KOPT-K1 (cell line): ENCODE data around the gene CYP3A5.
"Not testable (repeated sequence)": the region's sequence is repeated elsewhere in the genome, so short reads cannot be mapped to it uniquely, and the experiment has no call there.

ENCODE experiments used
- H3K27ac ChIP-seq: fragments of 200-600 bp; sonication (generic); 2 replicates; pipeline ENCODE4 v1.5.1; 2016; ENCODE audit warnings: antibody characterized with exemption, mild to moderate bottlenecking, low read depth, low read length; ENCODE audit not compliant: poor library complexity, severe bottlenecking
- H3K36me3 ChIP-seq: fragments of 200-600 bp; sonication (generic); 2 replicates; pipeline ENCODE4 v1.5.1; 2017; ENCODE audit warnings: antibody characterized with exemption, mild to moderate bottlenecking, low read length, moderate library complexity; ENCODE audit not compliant: insufficient read depth
- H3K9me3 ChIP-seq: fragments of 200-600 bp; sonication (generic); 2 replicates; pipeline ENCODE4 v1.5.1; 2017; ENCODE audit warnings: antibody characterized with exemption, low read length, mild to moderate bottlenecking; ENCODE audit not compliant: insufficient read depth, poor library complexity, severe bottlenecking

The CYP3A5 gene

DNA sequence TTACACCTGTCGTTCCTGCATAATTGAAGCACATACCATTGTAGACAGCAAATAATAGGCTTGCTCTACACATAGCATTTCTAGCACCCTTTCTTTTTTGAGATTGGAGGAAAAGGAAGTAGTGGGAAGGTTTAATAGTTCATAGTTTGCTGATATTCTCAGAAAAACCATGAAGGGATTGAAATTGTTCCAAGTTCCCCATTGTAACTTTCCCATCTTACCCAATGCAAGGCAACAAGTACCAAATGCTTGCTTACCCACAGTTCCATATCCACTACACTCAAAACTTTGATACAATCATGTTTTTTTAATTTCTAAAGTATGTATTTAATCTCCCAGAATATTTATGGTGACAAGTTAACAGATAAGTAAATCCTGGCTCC, 13.8 kb downstream of the CYP3A5 start:
- Histone ChIP-seq H3K36me3 (peaks cover 6% of the 10 kb centered on the region), H3K9me3 (no peaks in the 10 kb centered on the region), H3K27ac (no peak overlapping the region)

DNA sequence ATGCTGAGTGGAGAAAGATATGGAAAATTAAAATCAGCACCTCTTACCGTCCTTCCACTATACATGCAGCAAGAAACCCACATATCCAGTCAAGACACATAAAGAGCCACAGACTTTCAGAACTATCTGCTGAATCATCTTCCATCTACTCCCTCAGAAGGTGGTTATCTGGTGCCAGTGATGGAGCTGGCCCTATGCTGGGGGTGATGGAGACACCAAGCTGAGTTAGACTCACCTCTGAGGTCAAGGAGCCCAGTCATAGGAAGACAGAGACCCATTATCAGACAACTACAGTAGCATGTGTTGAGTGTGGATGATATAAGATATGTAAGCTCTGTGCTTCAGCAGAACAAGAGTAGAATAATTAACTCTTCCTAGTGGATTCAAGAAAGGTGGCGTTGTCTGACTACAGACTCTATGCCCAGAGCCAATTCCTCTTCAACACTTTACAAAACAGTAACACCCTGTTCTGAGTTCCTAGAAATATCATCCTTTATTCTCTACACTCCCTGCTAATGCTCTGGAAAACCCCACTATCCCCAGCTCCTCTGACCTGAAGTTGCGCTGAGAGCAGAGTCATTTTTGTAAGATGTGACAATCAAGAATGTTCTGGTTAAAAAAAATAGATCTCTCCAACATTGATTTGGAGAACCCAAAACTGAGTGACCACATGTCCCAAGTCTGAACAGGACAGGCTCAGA, 14.3 kb downstream of the CYP3A5 start:
- Histone ChIP-seq H3K9me3 (no peaks in the 10 kb centered on the region), H3K27ac (no peak overlapping the region), H3K36me3 (peaks cover 7% of the 10 kb centered on the region)

DNA sequence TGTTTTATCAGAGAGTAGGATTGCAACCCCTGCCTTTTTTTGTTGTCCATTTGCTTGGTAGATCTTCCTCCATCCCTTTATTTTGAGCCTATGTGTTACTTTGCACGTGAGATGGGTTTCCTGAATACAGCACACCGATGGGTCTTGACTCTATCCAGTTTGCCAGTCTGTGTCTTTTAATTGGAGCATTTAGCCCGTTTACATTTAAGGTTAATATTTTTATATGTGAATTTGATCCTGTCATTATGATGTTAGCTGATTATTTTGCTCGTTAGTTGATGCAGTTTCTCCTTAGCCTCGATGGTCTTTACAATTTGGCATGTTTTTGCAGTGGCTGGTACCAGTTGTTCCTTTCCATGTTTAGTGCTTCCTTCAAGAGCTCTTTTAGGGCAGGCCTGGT, 21.9 kb downstream of the CYP3A5 start:
- H3K27ac ChIP-seq, H3K36me3 ChIP-seq, H3K9me3 ChIP-seq: not testable (repeated sequence)

DNA sequence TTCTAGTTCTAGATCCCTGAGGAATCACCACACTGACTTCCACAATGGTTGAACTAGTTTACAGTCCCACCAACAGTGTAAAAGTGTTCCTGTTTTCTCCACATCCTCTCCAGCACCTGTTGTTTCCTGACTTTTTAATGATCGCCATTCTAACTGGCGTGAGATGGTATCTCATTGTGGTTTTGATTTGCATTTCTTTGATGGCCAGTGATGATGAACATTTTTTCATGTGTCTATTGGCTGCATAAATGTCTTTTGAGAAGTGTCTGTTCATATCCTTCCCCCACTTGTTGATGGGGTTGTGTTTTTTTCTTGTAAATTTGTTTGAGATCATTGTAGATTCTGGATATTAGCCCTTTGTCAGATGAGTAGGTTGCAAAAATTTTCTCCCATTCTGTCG, 25.2 kb downstream of the CYP3A5 start:
- not testable (repeated sequence) for H3K9me3 ChIP-seq, H3K27ac ChIP-seq, H3K36me3 ChIP-seq

DNA sequence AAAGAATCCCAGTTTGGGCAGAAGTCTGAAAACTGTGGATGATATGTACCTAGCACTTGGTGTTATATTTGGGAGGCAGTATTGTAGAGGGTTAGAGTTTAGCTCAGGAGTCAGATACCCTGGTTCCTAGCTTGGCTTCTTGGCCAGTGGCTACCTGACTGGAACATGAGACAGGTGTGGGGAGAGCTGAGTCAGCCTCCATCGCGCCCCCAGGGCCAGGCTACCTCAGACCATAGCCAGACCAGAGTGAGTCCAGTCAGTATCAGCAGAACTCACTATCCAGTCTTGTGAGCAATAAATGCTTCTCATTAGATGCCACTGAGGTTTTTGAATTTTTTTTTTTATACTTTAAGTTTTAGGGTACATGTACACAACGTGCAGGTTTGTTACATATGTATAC, 26.0 kb downstream of the CYP3A5 start:
- Histone ChIP-seq H3K9me3 (no peaks in the 10 kb centered on the region), H3K36me3 (no peaks in the 10 kb centered on the region), H3K27ac (no peak overlapping the region)

DNA sequence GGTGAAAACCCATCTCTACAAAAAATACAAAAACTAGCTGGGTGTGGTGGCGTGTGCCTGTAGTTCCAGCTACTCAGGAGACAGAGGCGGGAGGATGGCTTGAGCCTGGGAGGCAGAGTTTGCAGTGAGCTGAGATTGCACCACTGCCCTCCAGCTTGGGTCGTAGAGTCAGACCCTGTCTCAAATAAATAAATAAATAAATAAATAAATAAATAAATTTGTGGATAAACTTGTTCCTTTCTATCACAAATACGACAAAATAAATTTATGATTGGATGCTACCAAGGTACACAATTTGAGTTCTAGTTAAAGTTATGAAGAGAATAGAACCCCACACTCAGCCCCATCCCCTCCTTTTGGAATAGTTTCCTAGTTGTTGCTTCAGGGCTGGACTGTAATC, 26.5 kb downstream of the CYP3A5 start:
- H3K9me3 ChIP-seq, H3K27ac ChIP-seq, H3K36me3 ChIP-seq: not testable (repeated sequence)

DNA sequence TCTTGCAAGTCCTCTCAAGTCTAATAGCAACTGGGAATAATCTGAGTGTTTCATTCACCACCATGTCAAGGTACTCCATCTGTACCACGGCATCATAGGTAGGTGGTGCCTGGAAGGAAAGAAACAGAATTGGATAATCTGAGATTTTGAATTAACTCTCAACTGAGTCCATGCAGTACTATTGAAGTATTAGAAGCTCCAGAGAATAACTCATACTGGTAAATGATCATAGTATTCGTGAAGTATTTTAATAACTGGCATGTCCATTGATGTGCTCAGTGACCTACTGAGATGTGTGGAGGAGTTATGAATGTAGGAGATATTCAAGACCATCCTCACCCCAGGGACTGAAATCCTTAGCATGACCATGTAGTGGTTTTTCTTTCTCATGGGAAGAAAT, 27.1 kb downstream of the CYP3A5 start:
- Histone ChIP-seq H3K36me3 (no peaks in the 10 kb centered on the region), H3K9me3 (no peaks in the 10 kb centered on the region), H3K27ac (no peak overlapping the region)

DNA sequence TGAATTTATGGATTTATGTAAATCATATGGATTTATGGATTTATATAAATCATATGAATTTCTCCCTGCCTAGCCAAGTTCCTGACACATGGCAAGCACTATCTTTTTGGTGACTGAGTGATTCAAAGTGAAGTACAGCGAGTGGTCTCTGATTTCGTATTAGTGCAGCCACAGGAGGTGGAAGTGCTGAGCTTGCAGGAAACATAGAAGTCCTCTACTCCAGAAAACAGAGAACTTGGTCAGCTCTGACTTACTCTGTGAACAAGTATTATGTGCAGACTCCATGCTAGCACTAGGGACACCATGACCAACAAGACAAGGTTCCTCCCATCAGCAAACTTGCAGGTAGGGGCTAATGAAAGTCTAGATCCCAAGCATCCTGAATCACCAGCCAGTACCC, 28.5 kb downstream of the CYP3A5 start:
- no peak overlapping the region for H3K27ac ChIP-seq
- no peaks in the 10 kb centered on the region for H3K9me3 ChIP-seq
- no peaks in the 10 kb centered on the region for H3K36me3 ChIP-seq

DNA sequence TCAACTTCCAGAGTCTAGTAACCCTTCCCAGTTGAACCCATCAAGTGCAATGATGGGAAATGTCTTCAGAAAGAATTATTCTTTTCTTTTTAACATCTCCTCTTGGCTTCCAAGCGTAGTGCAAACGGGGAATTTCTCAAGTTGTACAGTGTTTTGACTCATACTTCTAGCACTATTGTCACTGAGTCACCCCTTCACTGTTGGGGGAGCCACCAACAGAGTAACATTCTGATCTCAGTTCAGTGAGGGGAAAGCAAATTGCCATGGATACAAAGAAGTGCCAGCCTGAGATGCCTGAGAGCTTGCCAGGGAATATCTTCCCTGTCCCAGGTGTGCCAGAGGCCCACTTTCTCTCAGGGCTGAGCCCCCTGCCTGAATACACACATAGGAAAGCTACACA, 31.0 kb downstream of the CYP3A5 start:
- peaks cover 16% of the 10 kb centered on the region; the same call in 1 of the 2 replicates for H3K36me3 ChIP-seq

DNA sequence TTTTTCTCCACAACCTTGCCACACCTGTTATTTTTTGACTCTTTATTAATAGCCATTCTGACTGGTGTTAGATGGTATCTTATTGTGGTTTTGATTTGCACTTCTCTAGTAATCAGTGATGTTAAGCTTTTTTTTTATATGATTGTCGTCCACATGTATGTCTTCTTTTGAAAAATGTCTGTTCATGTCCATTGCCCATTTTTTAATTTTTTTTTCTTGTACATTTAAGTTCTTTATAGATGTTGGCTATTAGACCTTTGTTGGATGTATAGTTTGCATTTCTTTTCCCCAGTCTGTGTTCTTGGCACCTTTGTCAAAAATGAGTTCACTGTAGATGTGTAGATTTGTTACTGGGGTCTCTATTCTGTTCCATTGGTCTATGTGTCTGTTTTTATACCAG, 34.2 kb downstream of the CYP3A5 start:
- peaks cover 9% of the 10 kb centered on the region for H3K9me3 ChIP-seq
- H3K36me3 ChIP-seq = peaks cover 31% of the 10 kb centered on the region; the same call in 1 of the 2 replicates
- H3K27ac ChIP-seq = no peak overlapping the region

More for the DNA sequence above, 31.0 kb downstream of the CYP3A5 start:
- H3K9me3 ChIP-seq = peaks cover 9% of the 10 kb centered on the region
- H3K27ac ChIP-seq = no peak overlapping the region

DNA sequence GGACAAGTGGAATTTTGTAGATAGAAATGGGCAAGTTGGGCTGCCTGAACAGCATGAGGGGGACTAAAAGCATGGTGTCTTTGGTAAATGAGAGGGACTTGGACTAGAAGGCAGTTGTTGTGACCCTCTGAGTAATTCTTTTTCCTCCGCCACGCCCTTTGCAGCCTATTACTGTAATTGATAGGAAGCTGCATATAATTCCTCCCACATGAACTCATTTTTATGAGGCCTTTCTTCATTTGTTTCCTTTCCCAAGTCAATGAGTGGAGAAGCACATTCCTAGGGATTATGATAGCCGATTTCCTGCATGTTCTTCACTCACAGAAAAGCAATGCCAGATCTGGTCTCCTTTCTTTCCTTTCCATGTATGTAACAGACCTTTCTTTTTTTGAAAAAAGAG, 35.4 kb downstream of the CYP3A5 start:
- Histone ChIP-seq H3K27ac (no peak overlapping the region), H3K36me3 (peaks cover 34% of the 10 kb centered on the region; the same call in 1 of the 2 replicates), H3K9me3 (peaks cover 9% of the 10 kb centered on the region)

DNA sequence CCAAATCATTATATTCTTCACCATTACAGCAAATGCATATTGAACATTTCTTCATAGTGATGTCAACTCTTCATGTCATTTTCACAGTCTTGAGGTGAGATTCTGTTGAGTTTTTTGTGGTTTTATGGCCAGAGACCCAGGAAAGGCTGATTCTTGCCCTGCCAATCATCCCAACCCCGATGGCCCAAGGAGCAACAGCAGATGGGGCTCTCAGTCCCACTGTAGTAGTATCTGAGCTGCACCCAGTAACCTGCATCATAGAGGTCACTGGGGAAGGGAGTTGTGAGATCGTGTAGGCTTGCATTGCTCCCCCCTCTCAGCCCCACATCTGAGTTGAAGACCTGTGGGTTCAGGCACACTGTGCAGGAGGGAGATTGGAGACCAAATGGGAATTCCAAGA, 36.3 kb downstream of the CYP3A5 start:
- peaks cover 9% of the 10 kb centered on the region for H3K9me3 ChIP-seq
- peaks cover 42% of the 10 kb centered on the region for H3K36me3 ChIP-seq
- no peak overlapping the region for H3K27ac ChIP-seq

DNA sequence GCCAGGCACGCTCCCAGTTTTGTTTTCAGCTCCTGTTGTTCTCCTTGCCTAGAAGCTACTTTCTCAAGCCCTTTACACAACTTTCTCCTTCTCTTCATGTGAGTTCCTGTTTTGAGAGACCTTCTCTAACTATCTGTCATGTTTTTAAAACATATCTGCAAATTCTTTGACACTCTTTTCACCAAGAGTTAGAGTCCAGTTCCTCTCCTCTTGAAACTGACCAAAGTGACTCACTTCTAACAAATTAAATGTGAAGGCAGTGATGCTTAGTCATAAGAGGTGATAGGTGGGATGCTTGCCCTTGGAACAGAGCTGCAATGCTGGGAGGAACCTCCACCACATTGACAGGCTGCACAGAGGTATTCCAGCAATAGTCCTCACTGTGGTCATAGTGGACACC, 37.8 kb downstream of the CYP3A5 start:
- H3K27ac ChIP-seq = no peak overlapping the region
- H3K9me3 ChIP-seq = peaks cover 9% of the 10 kb centered on the region
- peaks cover 50% of the 10 kb centered on the region for H3K36me3 ChIP-seq

DNA sequence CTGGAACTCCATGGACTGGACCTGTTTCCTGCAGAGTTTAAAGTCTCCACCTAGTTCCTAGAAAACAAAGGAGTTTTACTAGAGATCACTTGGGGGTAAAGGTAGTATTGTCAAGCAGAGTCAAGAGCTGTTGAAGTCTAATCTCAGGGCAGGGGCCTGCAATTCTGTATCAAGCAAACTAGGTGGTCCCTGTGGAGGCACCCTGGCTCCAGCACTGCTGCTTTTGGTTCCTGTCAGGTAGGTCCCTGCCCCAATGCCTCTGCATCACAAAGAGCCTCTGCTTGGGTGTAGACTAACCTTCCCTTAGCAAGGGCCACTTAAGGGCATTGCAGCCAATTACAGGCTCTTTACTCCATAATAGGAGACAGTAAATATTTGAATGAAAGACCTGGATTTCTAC, 40.5 kb downstream of the CYP3A5 start:
- no peak overlapping the region for H3K27ac ChIP-seq
- no peaks in the 10 kb centered on the region for H3K9me3 ChIP-seq
- H3K36me3 ChIP-seq = peaks cover 48% of the 10 kb centered on the region

DNA sequence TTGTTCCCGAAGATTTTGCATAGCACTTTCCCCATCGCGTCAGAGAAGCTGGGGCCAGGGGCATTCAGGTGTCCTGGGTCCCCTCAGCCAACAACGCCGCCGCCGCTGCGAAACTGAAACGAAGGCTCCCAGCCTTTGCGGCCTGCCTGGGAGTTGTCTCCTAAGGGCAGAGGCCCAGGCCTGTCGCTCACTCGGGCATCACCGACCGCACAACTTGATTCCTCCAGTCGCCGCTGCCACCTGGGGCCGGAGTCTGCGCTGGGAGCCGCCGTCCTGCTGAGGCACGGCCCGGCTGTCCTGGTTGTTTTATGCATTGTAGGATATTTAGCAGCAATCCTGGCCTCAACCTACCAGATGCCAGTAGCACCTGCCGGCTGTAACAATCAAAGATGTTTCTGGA, 41.1 kb downstream of the CYP3A5 start:
- H3K9me3 ChIP-seq = no peaks in the 10 kb centered on the region
- no peak overlapping the region for H3K27ac ChIP-seq
- peaks cover 50% of the 10 kb centered on the region for H3K36me3 ChIP-seq

DNA sequence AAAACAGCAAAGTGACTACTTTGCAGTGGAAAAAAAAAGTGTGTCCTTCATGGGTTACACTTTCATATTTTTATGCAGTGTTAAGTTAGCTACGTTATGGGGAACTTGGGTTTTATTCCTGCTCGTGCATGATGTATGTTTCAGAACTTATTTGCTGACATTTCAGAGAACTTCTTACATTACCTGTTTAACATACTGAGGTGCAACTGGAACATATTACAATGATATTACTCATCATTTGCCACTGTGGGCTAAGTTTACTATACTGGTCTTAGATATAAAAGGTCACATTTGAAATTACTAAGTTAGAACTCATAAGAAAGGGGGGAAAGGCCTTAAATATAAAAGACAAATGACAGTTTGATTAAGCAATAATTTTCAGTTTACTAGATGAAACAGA, 42.4 kb downstream of the CYP3A5 start:
- H3K36me3 ChIP-seq = peaks cover 55% of the 10 kb centered on the region
- H3K27ac ChIP-seq, H3K9me3 ChIP-seq: not testable (repeated sequence)
